Muscle of leg (tissue), 11 donors: ENCODE measurements around the gene POLA1. TPM values are rescaled to one million over a fixed set of nuclear protein-coding genes. Genes with fewer than 3 reads are reported as not detected.

Source experiments
- DNase-seq: peaks from one replicate; pipeline ENCODE4 v3.0.0; 2013
- H3K27ac ChIP-seq: one replicate; pipeline ENCODE4 v1.5.1; 2013; ENCODE audit warnings: mild to moderate bottlenecking, low read length, control low read depth
- H3K27me3 ChIP-seq: one replicate; pipeline ENCODE4 v1.6.1; 2013; ENCODE audit warnings: low read length; ENCODE audit not compliant: control insufficient read depth, insufficient read depth
- H3K36me3 ChIP-seq: one replicate; pipeline ENCODE4 v1.6.1; 2013; ENCODE audit warnings: low read length; ENCODE audit not compliant: control insufficient read depth, insufficient read depth
- H3K4me1 ChIP-seq: one replicate; pipeline ENCODE4 v1.6.1; 2013; ENCODE audit warnings: low read length; ENCODE audit not compliant: control insufficient read depth, insufficient read depth
- H3K4me3 ChIP-seq: one replicate; pipeline ENCODE4 v1.5.1; 2013; ENCODE audit warnings: low read length, control low read depth
- H3K9me3 ChIP-seq: replicated peaks from 2 replicates; pipeline ENCODE4 v1.6.1; 2013; ENCODE audit warnings: low read depth, low read length; ENCODE audit not compliant: control insufficient read depth
- WGBS: methylation state at CpG from one replicate; pipeline ENCODE4 v1.1.5; 2013; ENCODE audit warnings: missing lambda C conversion rate; ENCODE audit not compliant: insufficient coverage; 5-methylcytosine and 5-hydroxymethylcytosine counted together
- polyA plus RNA-seq, 8 donors: library from polyadenylated mRNA; unstranded; fragments of 120-200 nt; gene quantifications; one replicate each; pipeline versions ENCODE4 v1.2.1 to v1.2.3, GENCODE V29; 2013; ENCODE audit warnings: inconsistent platforms in 1 of 8, low replicate concordance in 1 of 8; ENCODE audit not compliant: insufficient read length in 8 of 8, insufficient read depth in 1 of 8
- total RNA-seq: library from RNA; stranded (reverse); fragments of 120-200 nt; gene quantifications from one replicate; pipeline ENCODE4 v1.2.4, GENCODE V29; 2013

The POLA1 gene
- total and polyA plus RNA-seq, 9 donors = 10.9 to 19.9 (median 16.3) TPM

DNA sequence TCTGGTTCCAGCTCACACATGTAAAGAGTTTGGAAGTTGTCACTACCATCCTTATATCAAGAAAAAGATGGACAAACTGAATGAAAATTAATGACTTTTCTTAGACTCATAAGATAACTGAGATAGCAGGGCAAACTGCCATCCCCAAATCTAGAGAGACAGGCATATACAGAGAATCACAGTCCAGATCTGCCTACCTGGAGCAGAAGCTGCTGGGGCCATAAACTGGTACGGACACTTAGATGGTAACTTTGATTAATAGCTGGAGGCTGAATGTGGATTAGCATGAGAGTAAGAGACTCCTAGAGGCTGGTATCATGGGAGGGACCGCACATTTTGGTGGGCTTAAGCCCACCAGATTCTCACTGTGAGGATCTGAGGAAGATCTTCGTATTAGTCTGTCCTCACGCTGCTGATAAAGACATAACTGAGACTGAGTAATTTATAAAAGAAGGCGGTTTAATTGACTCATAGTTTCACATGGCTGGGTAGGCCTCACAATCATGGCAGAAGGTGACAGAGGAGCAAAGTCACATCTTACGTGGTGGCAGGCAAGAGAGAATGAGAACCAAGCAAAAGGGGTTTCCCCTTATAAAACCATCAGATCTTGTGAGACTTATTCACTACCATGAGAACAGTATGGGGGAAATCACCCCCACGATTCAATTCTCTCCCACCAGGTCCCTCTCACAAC, 10.8 kb upstream of the POLA1 start:
- Histone ChIP-seq H3K27me3 (peaks cover 4% of the 10 kb centered on the region), H3K36me3 (no peaks in the 10 kb centered on the region), H3K27ac (no peak overlapping the region), H3K4me1 (no peaks in the 10 kb centered on the region), H3K4me3 (no peak overlapping the region), H3K9me3 (no peaks in the 10 kb centered on the region)
- DNase-seq = no peak
- 85% methylated on average over 5 of the region's 7 CpGs for WGBS

DNA sequence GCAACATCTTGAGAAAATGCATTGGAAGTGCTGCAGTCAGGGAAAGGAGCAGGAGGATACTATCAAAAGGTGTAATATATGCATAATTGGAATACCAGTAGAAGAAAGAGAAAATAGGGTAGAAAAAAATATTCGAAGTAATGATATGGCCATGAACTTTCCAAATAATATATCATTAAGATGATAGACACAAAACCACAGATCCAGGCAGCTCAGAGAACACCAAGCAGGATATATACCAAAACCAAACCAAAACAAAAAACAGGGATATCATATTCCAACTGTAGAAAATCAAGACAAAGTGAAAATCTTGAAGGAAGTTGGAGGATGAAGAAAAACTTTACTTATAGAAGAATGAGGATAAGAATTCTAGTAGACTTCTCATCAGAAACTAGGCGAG, 9.7 kb upstream of the POLA1 start:
- peaks cover 4% of the 10 kb centered on the region for H3K27me3 ChIP-seq
- DNase-seq = no peak
- no peak overlapping the region for H3K27ac ChIP-seq
- H3K36me3 ChIP-seq = no peaks in the 10 kb centered on the region
- H3K4me1 ChIP-seq = no peaks in the 10 kb centered on the region
- no CpG with 5 or more reads among the region's 2 CpGs for WGBS
- no peaks in the 10 kb centered on the region for H3K9me3 ChIP-seq
- H3K4me3 ChIP-seq = no peak overlapping the region

DNA sequence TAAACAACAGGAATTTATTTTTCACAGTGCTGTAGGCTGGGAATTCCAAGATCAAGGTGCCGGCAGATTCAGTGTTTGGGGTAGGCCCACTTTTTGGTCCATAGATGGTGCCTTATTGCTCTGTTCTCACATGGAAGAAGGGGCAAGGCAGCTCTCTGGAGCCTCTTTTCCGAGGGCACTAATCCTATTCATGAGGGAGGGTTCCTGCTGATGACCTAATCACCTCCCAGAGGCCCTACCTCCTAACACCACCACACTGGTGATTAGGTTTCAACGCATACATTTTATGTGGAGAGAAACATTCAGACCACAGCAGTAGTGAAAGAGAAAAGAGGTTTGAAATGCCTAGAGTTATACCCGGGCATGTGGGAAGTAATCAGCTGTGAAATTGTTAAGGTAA, 1.4 kb upstream of the POLA1 start:
- WGBS = no CpG with 5 or more reads among the region's 4 CpGs
- Histone ChIP-seq H3K4me1 (peaks cover 3% of the 10 kb centered on the region), H3K36me3 (no peaks in the 10 kb centered on the region), H3K27ac (no peak overlapping the region), H3K9me3 (no peaks in the 10 kb centered on the region), H3K27me3 (peaks cover 6% of the 10 kb centered on the region), H3K4me3 (no peak overlapping the region)
- DNase-seq = no peak

DNA sequence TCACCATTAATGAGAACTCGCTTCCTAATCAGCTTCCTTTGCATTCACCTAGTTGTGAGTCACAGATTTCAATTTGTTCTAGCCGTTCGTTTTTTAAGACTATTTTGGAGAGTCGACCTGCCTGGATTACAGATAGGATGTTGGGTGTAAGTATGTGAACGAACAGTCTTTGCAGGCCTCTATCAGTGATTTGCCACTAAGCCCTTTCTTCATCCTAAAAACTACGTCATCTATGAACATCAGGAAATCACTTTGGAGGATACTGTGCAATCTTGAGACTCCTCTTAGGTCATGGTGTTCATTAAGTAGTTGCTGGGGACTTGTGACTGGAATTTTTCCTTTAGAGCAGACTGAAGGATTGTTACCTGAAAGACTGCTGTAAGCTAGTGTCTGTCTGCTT, 1.1 kb downstream of the POLA1 start:
- Histone ChIP-seq H3K27me3 (peaks cover 4% of the 10 kb centered on the region), H3K4me1 (peaks cover 3% of the 10 kb centered on the region), H3K9me3 (no peaks in the 10 kb centered on the region), H3K4me3 (peak overlapping the region; percentile 61), H3K36me3 (no peaks in the 10 kb centered on the region), H3K27ac (peak overlapping the region; percentile 20)
- WGBS = no CpG with 5 or more reads among the region's 6 CpGs
- no peak for DNase-seq

DNA sequence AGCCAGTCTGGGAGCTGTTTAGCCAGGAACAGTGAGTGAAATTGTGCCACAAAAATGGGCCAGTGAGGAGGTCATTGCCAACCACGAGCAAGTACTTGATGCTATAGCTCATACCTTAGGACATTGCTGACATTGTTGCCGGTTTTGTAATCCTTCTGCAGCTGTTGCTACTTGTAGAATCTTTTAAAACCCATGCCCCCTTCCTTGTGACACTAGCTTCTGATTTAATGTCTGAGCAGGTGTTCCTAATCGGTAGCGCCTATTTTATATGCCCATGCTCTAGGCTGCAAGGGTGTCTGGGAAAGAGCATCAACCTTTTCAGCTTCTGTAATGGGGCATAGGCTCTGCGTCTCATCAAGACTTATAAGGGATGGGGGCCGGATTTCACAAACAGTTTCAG, 2.6 kb downstream of the POLA1 start:
- H3K36me3 ChIP-seq = no peaks in the 10 kb centered on the region
- peak; percentile 53 for DNase-seq
- H3K9me3 ChIP-seq = no peaks in the 10 kb centered on the region
- H3K27ac ChIP-seq = peak overlapping the region; percentile 22
- 87% methylated on average over 4 of the region's 6 CpGs for WGBS
- H3K27me3 ChIP-seq = peaks cover 4% of the 10 kb centered on the region
- peaks cover 3% of the 10 kb centered on the region for H3K4me1 ChIP-seq
- no peak overlapping the region for H3K4me3 ChIP-seq

DNA sequence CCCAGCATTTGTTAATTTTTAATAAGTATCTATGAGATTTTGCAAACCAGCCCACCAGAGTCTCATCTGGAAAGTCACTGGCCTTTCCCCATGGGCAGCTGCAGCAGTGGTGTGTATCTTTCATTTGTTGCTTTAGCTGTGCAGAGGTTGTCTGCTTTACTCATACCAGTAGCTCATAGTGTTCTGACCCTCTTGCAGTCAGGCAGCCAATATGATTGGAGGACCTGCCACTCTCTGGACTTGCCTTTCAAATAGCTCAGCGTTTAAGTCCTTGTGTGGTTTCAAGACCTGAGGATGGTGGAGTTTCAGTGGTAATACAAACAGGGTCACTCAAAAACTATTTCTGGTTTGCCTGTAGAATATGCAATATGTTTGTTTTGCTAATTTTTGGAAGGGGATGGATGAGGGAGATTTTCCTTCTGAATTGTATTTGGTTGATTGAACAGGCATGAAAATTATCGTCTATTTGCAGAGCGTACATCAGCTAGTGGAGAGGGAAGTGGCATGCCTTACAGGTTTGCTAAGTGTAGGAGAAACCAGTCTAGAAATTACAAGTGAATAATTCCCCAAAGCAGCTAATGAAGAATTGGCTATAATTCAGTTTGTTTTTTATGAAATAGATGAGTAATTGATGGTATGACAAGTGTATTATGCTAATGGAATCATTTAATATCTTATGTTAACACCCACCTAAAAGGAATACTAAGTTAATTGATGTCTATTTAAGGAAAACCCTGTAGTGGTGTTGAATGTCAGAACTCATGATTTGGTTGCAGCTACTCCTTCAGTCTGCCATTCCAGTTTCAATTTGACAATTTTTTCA, 8.9 kb downstream of the POLA1 start:
- Histone ChIP-seq H3K27me3 (peaks cover 6% of the 10 kb centered on the region), H3K4me1 (no peaks in the 10 kb centered on the region), H3K9me3 (no peaks in the 10 kb centered on the region), H3K27ac (no peak overlapping the region), H3K36me3 (peaks cover 10% of the 10 kb centered on the region), H3K4me3 (no peak overlapping the region)
- DNase-seq = no peak
- WGBS = 78% methylated on average over 2 of the region's 3 CpGs

DNA sequence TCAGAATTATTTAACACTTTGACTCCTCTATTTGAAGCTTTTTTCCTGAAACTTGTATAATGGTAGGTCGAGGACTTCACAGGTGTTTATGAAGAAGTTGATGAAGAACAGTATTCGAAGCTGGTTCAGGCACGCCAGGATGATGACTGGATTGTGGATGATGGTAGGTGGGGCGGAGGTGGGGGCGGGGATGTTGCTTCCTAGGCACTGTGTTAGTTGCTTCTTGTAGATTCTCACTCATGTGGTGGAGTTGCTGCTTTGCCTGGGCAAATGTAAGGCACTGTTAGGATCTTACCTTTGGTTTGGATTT, 9.4 kb downstream of the POLA1 start:
- no peak overlapping the region for H3K27ac ChIP-seq
- no peak overlapping the region for H3K4me3 ChIP-seq
- peaks cover 10% of the 10 kb centered on the region for H3K36me3 ChIP-seq
- peaks cover 6% of the 10 kb centered on the region for H3K27me3 ChIP-seq
- H3K9me3 ChIP-seq = no peaks in the 10 kb centered on the region
- no peak for DNase-seq
- no peaks in the 10 kb centered on the region for H3K4me1 ChIP-seq
- 95% methylated on average over 5 of the region's 5 CpGs for WGBS

DNA sequence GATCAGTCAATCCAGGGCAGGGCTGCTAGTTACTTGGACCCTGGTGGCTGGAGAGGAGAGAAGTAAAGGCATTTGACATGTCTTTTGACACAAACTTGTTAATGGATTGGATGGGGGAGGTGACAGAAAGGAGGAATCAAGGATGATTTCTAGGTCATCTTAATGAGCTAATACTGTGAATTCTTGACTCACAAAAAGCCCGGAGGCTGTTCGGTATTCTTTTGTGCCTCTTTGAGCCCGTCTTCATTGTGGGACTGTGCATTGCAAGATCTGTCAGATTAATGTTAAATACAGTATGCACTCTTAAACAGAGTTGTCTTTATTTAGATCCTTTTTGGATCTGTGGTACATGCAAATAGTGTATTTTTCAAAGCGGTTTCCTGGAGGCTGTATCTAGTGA, 25.1 kb downstream of the POLA1 start:
- Histone ChIP-seq H3K9me3 (no peaks in the 10 kb centered on the region), H3K27me3 (peaks cover 7% of the 10 kb centered on the region), H3K4me1 (no peaks in the 10 kb centered on the region), H3K36me3 (peaks cover 7% of the 10 kb centered on the region), H3K4me3 (no peak overlapping the region), H3K27ac (no peak overlapping the region)
- WGBS = no CpG with 5 or more reads among the region's 4 CpGs
- DNase-seq = no peak

DNA sequence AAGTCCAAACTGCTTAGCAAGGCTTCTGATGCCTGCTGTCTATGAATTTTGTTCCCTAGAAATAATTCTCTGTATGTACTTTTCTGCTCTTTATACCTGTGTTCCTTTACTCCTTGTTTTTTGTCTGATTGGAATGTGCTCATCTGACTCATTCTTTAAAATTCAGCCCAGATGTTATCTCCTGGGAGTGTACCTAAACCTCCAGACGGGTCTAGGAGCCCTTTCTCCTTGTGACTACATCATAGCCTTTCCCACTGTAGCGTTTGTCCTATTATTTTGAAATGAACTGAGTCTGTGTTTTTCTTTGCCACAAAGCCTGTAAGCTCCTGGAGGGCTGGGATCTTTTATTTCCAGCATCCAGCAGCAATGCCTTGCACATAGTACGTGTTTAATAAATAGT, 26.3 kb downstream of the POLA1 start:
- H3K27me3 ChIP-seq = peaks cover 7% of the 10 kb centered on the region
- no peak overlapping the region for H3K27ac ChIP-seq
- no peaks in the 10 kb centered on the region for H3K4me1 ChIP-seq
- no CpG with 5 or more reads among the region's 3 CpGs for WGBS
- H3K36me3 ChIP-seq = peaks cover 7% of the 10 kb centered on the region
- H3K4me3 ChIP-seq = no peak overlapping the region
- H3K9me3 ChIP-seq = no peaks in the 10 kb centered on the region
- no peak for DNase-seq

DNA sequence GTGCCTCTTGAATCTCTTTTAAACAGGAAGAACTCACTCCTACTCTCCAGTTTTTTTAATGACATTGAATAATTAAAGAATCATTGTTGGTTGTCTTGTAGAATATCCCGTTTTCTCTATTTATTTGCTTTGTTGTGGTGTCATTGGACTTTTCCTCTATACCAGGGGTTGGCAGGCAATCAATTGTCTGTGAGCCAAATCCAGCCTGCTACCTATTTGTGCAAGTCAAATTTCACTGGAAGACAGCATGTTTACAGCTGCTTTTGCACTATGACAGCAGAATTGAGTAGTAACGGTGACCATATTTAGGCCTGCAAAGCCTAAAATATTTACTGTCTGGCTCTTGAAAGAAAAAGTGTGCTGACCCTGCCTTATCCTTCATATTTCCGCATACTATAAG, 34.8 kb downstream of the POLA1 start:
- H3K36me3 ChIP-seq = peaks cover 4% of the 10 kb centered on the region
- H3K4me3 ChIP-seq = no peak overlapping the region
- peaks cover 5% of the 10 kb centered on the region for H3K27me3 ChIP-seq
- H3K9me3 ChIP-seq = no peaks in the 10 kb centered on the region
- no peak overlapping the region for H3K27ac ChIP-seq
- H3K4me1 ChIP-seq = no peaks in the 10 kb centered on the region
- 71% methylated on average over 1 of the region's 3 CpGs for WGBS
- DNase-seq = no peak
